IPS-15b (cell line): ENCODE results near the gene BACH2.

Experiments used
- H3K27me3 ChIP-seq: one replicate; pipeline ENCODE4 v1.6.1; 2013; ENCODE audit warnings: low read length; ENCODE audit not compliant: control insufficient read depth, insufficient read depth
- H3K36me3 ChIP-seq: one replicate; pipeline ENCODE4 v1.6.1; 2013; ENCODE audit warnings: low read length; ENCODE audit not compliant: control insufficient read depth, insufficient read depth
- H3K4me1 ChIP-seq: one replicate; pipeline ENCODE4 v1.6.1; 2013; ENCODE audit warnings: mild to moderate bottlenecking, low read length; ENCODE audit not compliant: control insufficient read depth, insufficient read depth
- H3K4me3 ChIP-seq: one replicate; pipeline ENCODE4 v1.5.1; 2013; ENCODE audit warnings: low read depth, low read length
- H3K9ac ChIP-seq: one replicate; pipeline ENCODE4 v1.6.1; 2013; ENCODE audit warnings: low read depth, mild to moderate bottlenecking, low read length
- H3K9me3 ChIP-seq: one replicate; pipeline ENCODE4 v1.6.1; 2013; ENCODE audit warnings: mild to moderate bottlenecking, low read length; ENCODE audit not compliant: control insufficient read depth, insufficient read depth

BACH2 gene

GRCh38 chr6:90048206-90048967, 248.3 kb downstream of the BACH2 start:
- Histone ChIP-seq H3K4me3 (no peak overlapping the region), H3K4me1 (peaks cover 7% of the 10 kb centered on the region), H3K9ac (no peak overlapping the region), H3K9me3 (peaks cover 6% of the 10 kb centered on the region), H3K36me3 (no peaks in the 10 kb centered on the region), H3K27me3 (no peaks in the 10 kb centered on the region)

GRCh38 chr6:90045535-90045934, 251.1 kb downstream of the BACH2 start:
- no peak overlapping the region for H3K9ac ChIP-seq
- H3K4me1 ChIP-seq, result peaks cover 7% of the 10 kb centered on the region
- H3K36me3 ChIP-seq, result no peaks in the 10 kb centered on the region
- H3K4me3 ChIP-seq, result no peak overlapping the region
- H3K27me3 ChIP-seq, result no peaks in the 10 kb centered on the region
- H3K9me3 ChIP-seq, result no peaks in the 10 kb centered on the region

- Histone ChIP-seq H3K4me1 (peaks cover 7% of the 10 kb centered on the region), H3K9me3 (no peaks in the 10 kb centered on the region), H3K36me3 (no peaks in the 10 kb centered on the region), H3K4me3 (no peak overlapping the region), H3K27me3 (no peaks in the 10 kb centered on the region), H3K9ac (no peak overlapping the region)
These were observed 251.7 kb downstream of the BACH2 start for GRCh38 chr6:90044833-90045381.

- Histone ChIP-seq H3K9me3 (no peaks in the 10 kb centered on the region), H3K36me3 (no peaks in the 10 kb centered on the region), H3K9ac (no peak overlapping the region), H3K4me3 (no peak overlapping the region), H3K27me3 (no peaks in the 10 kb centered on the region), H3K4me1 (peaks cover 7% of the 10 kb centered on the region)
These were observed 252.3 kb downstream of the BACH2 start for GRCh38 chr6:90044182-90044832.

GRCh38 chr6:90040931-90041330, 255.7 kb downstream of the BACH2 start:
- no peaks in the 10 kb centered on the region for H3K9me3 ChIP-seq
- no peaks in the 10 kb centered on the region for H3K36me3 ChIP-seq
- no peaks in the 10 kb centered on the region for H3K27me3 ChIP-seq
- no peak overlapping the region for H3K9ac ChIP-seq
- peaks cover 7% of the 10 kb centered on the region for H3K4me1 ChIP-seq
- H3K4me3 ChIP-seq, result no peak overlapping the region

GRCh38 chr6:90039911-90040310, 256.7 kb downstream of the BACH2 start:
- no peaks in the 10 kb centered on the region for H3K27me3 ChIP-seq
- H3K4me3 ChIP-seq, result no peak overlapping the region
- no peaks in the 10 kb centered on the region for H3K9me3 ChIP-seq

GRCh38 chr6:90038961-90039653, 257.5 kb downstream of the BACH2 start:
- Histone ChIP-seq H3K4me1 (no peaks in the 10 kb centered on the region), H3K36me3 (no peaks in the 10 kb centered on the region), H3K9ac (no peak overlapping the region)

More at GRCh38 chr6:90039911-90040310, 256.7 kb downstream of the BACH2 start:
- H3K4me1 ChIP-seq, result peaks cover 5% of the 10 kb centered on the region
- no peaks in the 10 kb centered on the region for H3K36me3 ChIP-seq
- no peak overlapping the region for H3K9ac ChIP-seq

GRCh38 chr6:90036963-90037362, 259.7 kb downstream of the BACH2 start:
- Histone ChIP-seq H3K4me1 (no peaks in the 10 kb centered on the region), H3K27me3 (no peaks in the 10 kb centered on the region)

More at GRCh38 chr6:90038961-90039653, 257.5 kb downstream of the BACH2 start:
- Histone ChIP-seq H3K27me3 (no peaks in the 10 kb centered on the region), H3K9me3 (no peaks in the 10 kb centered on the region), H3K4me3 (no peak overlapping the region)

GRCh38 chr6:90035047-90035723, 261.5 kb downstream of the BACH2 start:
- no peaks in the 10 kb centered on the region for H3K27me3 ChIP-seq
- no peaks in the 10 kb centered on the region for H3K9me3 ChIP-seq
- no peaks in the 10 kb centered on the region for H3K4me1 ChIP-seq
- H3K9ac ChIP-seq, result no peak overlapping the region
- no peaks in the 10 kb centered on the region for H3K36me3 ChIP-seq
- H3K4me3 ChIP-seq, result no peak overlapping the region

More at GRCh38 chr6:90036963-90037362, 259.7 kb downstream of the BACH2 start:
- no peaks in the 10 kb centered on the region for H3K9me3 ChIP-seq
- no peak overlapping the region for H3K9ac ChIP-seq
- H3K4me3 ChIP-seq, result no peak overlapping the region
- H3K36me3 ChIP-seq, result no peaks in the 10 kb centered on the region

- H3K4me3 ChIP-seq, result no peak overlapping the region
- no peaks in the 10 kb centered on the region for H3K27me3 ChIP-seq
- H3K9ac ChIP-seq, result no peak overlapping the region
- H3K36me3 ChIP-seq, result no peaks in the 10 kb centered on the region
- no peaks in the 10 kb centered on the region for H3K9me3 ChIP-seq
- no peaks in the 10 kb centered on the region for H3K4me1 ChIP-seq
These were observed 262.8 kb downstream of the BACH2 start for GRCh38 chr6:90033746-90034271.
